IPS DF 19.7 (cell line): ENCODE measurements around the gene GABRB2.
"Not testable (repeated sequence)": the region's sequence is repeated elsewhere in the genome, so short reads cannot be mapped to it uniquely, and the experiment has no call there.

ENCODE experiments used
- DNase-seq: peaks from one replicate; pipeline ENCODE4 v3.0.0-alpha.2; 2013; ENCODE audit warnings: low read depth, low spot score

The GABRB2 gene

DNA sequence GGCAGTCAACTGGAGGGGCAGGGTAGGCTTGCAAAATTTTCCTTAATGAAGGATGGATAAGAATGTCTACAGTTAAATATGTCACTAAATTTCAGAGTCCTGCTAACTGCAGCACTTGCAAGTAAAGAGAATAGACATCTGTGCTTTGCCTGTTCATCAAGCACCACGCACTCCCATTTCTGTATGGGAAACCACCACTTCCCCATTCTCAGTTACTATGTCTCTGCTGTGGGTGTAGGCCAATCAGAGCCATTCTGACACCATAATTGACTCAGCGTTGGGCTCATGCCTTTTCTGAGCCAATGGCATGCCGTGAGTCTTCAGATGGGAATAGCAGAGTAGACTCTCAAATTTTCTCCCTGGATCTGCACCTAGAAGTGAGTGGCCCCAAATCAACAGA is 247.5 kb downstream of the GABRB2 start:
- DNase-seq = no peak

DNA sequence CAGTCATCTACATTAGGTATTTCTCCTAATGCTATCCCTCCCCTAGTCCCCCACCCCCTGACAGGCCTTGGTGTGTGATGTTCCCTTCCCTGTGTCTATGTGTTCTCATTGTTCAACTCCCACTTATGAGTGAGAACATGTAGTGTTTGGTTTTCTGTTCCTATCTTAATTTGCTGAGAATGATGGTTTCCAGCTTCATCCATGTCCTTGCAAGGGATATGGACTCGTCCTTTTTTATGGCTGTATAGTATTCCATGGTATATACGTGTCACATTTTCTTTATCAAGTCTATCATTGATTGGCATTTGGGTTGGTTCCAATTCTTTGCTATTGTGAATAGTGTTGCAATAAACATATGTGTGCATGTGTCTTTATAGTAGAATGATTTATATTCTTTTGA is 249.1 kb downstream of the GABRB2 start:
- DNase-seq = not testable (repeated sequence)

DNA sequence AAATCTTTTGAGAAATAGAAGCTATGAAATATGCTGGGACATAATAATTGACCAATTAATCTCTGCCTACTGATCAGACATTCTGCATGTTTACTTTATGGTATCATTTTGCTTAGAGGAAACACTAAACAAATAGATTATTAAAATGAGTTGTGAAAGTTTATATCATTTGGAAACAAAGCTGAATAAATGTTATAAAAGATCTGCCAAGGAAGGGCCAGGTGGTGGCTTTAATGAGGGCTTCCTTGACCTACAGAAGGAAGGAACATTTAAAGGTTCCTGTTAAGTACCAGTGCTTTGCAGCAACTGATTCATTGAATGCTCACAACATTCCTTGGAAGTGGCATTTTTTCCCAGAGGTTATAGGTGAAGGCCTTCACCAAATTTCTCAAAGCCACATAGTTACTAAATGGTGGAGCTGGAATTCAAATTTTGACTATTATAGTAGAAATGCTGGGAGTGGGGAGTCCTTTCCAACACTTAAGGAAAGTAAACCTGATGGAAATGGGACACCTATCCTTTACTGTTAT is 250.7 kb downstream of the GABRB2 start:
- DNase-seq = no peak

DNA sequence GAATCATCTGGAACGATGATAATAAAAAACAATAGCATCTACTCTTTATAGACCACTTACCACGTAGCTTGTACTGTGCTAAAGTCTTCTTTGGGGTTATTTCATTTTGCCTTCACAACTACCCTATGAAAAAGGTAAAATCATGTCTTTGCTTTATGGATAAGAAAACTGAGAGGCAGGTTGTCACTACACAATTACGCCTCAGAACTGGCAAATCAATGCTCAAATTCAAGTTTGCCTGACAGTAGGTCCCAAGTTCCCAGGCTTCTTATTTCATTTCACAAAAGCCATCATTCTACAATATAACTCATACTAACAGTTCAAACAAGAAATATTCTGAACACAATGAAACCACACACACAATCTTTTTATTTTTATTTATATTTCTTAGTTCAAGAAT is 258.5 kb downstream of the GABRB2 start:
- no peak for DNase-seq

DNA sequence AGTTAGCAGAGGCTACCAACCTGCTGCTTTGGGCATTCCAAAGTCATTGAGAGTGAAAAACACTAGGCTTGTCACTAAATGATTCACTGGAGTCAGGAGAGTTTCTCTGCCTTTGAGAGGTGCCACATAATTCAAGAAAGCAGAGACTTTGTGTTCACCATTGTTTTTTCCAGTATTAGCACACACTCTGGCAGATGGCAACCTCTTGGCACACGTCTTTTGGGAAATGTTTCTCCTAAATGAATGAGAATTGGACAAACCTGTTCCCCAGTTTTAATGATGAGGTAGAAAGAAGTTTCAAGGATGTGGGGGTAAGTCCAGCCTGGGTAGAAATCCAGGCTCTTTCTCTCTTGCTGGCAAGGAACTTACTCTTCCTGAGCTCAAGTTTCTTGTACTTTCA is 259.1 kb downstream of the GABRB2 start:
- no peak for DNase-seq

DNA sequence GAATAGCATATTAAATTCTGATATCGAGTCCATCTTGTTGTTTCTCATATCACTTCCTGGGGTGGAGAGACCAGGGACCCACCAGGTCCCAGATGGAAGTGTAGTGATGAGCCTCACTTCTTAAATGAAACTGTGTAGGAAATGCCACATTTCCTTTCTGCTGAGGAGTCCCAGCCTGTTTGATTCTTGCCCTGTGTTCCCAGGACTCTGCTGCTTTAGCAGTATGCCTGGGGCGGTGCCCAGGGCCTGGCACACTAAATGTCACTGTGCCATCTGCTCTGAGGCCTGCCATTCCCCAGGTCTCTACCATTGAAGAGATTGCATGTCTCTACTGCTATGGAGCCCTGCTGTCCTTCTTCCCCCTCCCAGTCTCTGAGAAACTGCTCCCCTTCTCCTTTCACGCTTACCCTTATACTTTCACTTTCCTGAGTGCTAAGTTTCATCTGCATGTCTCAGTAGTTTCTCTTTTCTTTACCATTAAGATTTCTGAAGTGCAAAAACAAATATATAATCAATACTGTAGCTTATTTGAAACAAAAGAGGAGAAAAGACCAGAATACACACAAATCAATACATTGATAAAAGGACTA is 260.4 kb downstream of the GABRB2 start:
- DNase-seq = no peak

DNA sequence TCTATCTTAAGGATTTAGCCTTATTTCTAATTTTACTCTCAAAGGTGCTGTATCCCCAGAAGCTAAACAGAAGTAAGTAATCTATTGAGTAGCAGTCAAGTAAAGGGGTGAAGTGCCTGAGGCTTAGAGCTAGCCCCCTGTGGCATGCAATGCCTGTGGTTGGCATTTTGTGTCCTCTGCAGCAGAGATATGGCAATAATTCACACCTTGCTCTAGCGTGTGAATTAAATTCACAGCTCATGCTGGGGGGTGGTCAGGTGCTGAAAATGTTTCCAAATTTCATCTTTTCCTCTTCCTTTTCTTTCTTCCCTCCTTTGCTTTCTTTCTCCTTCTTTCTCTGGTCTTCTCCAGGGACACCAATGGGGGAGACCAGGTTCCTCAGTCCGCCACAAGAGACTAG is 262.1 kb downstream of the GABRB2 start:
- DNase-seq = no peak

DNA sequence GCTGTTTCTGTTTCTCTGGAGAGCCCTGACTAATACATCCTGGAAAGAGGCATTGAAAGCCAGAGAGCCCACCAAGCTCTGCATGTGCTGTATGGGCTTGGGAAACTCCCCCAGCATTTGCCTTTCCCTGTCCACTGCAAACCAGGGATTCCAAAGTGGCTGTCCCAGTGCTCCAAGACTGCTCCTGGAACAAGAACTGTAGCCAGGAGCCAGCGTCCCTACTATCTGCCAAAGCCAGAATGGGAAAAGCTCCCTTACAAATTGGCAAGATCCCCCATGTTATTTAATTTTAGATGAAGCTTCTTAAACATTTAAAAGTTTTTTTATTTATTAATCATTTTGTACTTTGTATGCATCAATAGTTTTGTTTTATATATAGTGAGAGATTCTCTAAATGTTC is 263.2 kb downstream of the GABRB2 start:
- DNase-seq = no peak

DNA sequence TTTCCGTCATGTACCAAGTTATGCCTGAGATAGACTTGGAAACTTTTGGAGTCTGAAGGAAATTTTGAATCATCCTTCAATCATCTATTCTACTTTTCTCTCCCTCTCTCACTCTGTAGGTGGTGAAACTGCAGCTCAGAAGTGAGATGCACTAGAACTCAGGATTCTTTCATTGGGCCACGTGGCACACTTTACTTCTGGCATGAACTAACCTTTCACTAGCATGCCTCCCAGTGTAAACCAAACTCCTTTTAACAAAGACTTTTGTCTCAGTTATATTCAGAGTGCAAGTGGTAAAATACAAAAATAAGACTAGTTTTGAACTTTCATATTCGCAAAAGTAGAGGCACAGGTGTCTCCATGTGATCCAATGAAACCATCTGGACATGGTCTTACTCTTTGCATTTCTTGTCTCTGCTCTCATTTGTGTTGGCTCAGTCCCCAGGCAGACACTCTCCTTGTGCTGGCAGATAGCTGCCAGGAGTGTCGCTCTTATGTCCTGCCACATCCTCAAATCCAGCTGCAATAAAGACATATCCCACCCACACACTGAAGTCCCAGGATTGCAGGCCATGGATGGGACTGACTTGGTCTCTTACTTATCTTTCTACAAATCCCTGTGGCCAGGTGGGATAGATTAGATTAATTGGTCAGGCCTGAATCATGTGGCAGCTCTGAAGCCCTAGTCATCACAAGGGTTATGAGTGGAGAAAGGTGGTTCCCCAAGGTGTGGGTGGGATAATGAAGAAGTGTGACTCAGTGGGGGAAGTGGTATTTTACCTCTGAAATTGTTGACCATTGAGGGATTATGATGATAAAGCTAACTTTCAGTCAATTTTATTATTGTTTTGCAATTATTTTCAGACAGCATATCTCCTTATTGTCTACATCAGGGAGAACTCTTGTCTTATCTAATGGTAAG is 267.5 kb downstream of the GABRB2 start:
- DNase-seq = no peak

DNA sequence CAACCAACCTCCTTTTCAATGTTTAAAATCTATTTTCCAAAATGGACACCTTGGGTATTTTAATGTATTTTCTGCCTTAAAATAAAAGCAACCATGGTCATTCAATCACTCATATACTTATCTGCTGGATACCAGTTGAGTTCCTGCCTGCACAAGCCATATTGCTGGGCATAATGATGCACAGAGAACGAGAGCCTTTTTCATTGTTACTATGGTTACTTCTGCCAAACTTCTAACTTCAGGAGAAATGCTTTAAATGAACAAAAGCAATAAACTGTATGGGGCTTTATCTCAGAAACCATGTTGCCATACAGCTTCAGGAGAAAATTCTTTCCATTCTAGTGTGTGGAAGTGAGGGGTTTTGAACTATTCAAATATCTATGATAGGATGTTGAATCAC is 269.5 kb downstream of the GABRB2 start:
- no peak for DNase-seq

DNA sequence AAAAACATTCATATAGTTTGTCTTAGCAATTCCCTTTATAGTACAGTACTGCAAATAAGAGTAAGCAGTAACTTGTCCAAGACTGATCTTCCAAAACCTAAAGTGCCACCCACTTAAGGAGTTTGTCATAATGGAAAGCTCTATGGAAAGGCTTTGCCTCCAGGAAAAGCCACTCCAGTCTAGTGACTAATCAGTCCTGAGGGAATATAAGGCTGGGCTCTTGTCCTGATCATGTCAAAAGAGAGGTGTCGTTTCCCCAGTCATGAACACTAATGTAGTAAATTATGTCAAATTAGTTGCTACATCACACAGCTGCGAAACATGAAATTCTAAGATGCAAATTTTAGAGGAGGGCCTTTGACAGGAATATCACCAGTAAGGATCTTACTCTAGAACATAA is 271.6 kb downstream of the GABRB2 start:
- DNase-seq = no peak

DNA sequence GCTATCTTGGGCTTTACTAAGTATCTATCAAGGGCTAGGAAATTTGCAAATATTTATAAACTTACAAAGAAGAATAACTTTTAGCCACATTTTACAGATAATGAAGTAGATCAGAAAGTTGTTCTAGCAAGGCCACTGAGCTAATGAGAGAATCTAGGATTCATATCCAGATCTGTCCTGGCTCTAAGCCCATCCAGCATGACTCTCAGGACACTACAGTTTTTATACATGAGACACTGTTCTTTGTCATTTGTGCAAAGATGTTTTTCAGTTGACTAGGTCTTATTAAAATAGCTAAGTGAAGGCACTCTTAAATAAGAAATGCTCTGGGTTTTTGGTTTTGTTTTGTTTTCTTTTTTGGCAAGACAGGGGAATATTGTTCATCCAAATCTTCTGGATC is 273.1 kb downstream of the GABRB2 start:
- no peak for DNase-seq

DNA sequence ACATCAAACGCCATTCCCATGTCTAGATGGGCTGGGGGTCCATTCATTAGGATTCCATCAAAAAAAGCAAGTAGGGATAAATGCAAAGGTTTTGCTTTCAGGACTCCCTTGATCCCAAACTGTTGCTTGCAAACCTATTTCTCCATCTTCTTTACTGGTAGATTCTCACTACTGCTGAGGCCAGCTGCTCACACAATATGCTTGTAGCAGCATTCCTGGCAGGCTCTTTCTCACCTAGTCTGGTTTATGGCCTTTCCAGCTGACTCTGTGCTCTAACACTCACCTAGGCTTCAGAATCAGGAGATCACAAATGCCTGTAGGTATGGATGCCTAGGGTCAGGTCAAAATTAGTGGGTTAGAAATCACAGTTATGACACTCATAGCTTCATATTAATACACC is 274.7 kb downstream of the GABRB2 start:
- DNase-seq = no peak

DNA sequence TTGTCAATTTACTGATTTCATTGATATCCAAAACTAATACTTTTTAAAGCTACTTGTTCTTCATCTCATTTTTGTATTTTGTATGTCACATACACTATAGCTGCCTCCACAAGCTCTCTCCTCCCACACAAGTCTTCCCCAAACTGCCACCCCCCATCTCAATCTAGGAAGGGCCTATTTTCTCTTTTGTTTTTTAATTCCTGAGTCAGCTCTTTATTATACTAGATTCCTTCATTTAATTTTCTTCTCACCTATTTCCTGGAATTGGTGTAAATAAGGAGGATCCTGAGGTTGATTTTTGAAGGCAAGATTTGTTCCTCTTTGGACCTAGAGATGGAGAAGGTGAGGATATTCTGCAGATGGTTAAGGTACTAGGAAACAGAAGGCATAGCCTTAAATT is 277.4 kb downstream of the GABRB2 start:
- no peak for DNase-seq

DNA sequence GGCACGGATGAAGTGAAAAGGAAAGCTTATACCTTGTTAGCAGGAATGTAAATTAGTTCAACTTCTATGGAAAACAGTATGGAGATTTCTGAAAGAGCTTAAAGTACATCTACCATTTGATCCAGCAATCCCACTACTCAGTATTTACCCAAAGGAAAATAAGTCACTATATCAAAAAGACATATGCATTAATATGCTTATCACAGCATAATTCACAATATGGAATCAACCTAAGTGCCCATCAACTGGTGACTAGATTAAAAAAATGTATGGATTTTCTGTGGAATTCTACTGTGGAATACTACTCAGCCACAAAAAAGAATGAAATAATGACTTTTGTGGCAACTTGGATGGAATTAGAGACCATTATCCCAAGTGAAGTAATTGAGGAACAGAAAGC is 279.6 kb downstream of the GABRB2 start:
- DNase-seq = no peak

DNA sequence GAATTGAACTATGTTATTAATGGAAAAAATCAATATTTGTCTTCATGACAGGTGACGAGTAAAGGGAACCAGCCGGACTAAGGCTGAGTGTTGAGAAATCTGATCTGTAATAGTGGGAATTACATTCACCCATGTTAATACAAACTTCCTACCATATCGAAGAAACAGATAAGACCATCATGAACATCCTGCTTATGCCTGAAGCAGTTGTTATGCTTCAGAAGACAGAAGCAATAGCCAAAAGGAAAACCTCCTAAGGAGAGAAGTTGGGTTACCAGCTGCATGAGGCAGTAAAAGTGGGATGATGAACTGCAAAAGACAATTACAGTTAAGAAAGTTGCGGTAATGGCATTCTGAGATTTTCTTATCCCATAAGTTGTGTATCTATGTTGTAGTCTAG is 281.5 kb downstream of the GABRB2 start:
- DNase-seq = no peak

DNA sequence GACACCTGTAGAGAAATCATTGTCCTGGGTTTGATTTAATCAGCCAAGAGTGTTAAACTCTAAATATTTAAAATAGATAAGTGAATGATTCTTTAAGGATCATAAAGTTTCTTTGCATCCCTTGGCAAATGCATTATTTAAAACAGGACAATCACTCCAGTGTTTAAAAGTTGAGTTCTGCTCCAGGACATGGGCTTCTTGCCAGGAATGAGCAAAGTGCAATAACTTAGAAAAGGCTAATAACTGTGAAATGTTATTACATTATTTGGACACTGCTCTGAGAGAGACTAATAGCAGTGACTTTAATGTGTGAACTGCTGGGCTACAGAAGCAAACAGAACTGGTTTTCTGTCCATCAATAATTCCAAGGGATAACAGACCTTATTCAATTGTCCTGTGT is 283.3 kb downstream of the GABRB2 start:
- DNase-seq = no peak

DNA sequence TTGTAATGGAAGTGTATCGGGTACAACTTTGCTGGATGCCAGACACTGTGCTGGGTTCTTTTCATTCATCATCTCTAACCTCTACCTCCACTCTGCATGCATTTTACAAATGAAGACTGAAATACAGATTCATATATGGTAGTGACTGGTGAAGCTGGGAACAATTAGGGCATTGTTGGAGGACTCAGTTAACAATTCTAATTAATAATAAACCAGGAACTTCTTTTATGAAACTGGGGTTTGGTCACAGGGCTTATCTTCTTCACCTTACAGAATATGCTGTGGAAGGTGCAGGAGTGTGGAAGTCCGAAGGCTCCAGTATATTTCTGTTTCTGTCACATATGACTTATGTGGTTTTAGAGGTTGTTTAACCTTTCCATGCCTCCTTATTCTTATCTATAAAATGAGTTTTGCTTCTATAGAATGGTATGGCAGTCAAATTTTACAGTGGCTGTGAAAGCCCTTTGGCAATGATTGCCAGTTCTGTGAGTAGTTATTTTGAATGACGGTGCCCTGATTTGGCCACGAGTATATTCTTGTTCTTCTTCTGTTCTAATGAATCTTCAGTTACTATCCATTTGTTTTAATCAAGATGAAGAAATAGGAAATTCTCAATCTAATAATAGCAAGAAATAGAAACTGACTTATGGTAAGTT is 284.7 kb downstream of the GABRB2 start:
- no peak for DNase-seq

DNA sequence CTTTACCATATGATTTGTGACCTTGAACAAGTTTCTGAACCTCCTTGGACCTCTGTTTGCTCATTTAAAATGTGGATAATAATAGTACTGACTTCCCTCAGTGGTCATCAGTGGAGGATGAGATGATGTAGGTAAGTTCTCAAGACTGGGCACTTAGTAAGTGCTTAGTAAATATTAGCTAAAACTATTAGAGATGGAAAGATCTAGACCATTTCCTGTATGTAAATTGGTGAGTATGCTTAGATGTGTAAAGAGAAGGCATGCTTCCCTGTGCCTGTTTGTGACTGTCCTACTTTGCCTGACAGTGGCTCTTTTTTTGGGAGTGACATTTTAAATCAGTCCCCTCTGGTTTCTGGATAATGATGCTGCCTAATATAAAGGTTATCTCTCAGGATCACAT is 288.1 kb downstream of the GABRB2 start:
- DNase-seq = no peak

DNA sequence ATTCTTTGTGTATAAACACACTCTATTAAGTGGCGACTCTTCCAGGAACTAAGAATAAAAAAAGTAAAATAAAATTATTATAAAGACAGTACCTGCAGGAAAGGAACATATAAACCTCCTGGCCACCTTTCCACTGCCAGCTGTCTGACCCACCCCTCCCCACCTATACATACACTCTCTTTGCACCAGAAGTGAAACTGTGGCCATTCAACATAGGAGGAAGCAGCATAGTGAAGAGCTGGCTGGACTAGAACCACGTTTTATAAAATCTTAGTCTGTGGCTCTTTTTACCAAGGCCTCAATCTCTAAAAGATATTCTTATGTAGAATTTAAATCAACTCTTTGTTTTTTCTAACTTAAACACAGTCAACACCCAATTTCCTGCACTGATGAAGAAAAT is 289.6 kb downstream of the GABRB2 start:
- no peak for DNase-seq

DNA sequence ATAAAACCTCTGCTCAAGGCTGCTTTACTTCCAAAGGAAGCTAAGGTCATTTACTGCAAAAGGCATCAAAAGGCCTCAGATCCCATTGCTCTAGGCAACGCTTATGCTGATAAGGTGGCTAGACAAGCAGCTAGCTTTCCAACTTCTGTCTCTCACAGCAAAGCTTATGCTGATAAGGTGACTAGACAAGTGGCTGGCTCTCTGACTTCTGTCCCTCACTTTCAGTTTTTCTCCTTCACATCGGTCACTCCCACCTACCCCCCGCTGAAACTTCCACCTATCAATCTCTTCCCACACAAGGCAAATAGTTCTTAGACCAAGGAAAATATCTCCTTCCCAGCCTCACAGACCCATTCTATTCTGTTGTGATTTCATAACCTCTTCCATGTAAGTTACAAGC is 293.6 kb downstream of the GABRB2 start:
- DNase-seq = not testable (repeated sequence)

DNA sequence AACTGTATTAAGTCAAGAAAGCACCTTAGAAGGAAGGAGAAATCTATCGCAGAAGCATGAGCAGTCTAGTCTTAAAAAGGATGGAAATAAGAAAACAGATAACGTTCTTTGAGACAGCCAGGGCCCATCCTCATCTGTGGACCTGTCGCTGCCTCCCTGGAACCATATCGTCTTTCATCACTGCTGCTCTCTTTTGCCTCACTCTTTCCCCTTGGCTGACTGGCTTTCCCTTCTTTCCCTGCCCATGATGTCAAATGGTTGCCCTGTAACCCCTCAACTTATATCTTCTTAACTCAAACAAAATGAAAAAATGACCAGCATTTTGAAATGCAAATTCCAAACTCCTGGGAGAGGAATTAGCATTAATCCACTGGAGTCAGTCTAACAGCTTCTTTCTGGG is 299.8 kb downstream of the GABRB2 start:
- no peak for DNase-seq

DNA sequence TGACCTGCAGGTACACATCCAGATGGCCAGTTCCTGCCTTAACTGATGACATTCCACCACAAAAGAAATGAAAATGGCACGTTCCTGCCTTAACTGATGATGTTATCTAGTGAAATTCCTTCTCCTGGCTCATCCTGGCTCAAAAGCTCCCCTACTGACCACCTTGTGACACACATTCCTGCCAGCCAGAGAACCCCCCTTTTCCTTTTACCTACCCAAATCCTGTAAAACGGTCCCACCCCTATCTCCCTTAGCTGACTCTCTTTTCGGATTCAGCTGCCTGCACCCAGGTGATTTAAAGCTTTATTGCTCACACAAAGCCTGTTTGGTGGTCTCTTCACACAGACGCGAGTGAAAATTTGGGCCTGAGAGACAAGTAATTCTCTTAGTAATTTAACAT is 300.7 kb downstream of the GABRB2 start:
- not testable (repeated sequence) for DNase-seq
